SW 1271 (cell line): Measurements from ENCODE around the gene KLK10.

ENCODE experiments used
- DNase-seq, 2 experiments: peaks; one replicate each; lab custom pipeline; 2025; lab: John Stamatoyannopoulos, UW

KLK10 gene

GRCh38 chr19:50967929-50968715 lies 51.4 kb downstream of the KLK10 start:
- no peak for DNase-seq

GRCh38 chr19:50964266-50964665 lies 55.2 kb downstream of the KLK10 start:
- no peak for DNase-seq

DNA sequence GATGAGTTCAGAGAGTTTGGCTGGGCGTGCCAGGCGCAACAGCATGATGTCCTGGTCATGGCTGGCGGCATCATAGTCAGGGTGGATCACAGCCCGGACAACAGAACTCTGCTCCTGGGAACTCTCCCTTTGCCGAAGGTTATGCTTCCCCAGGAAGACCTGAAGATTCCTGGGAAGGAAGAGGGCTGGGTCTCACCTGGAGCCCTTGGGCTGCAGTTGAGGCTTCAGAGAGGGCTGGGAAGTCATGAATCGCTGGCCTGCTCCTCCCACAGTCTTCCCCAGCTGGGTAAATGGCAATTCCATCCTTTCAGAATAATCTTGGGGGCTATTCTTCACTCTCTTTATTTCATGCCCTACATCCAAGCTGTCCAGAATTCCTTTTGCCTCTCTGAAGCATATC lies 56.1 kb downstream of the KLK10 start:
- DNase-seq = no peak
